IMR-90 (cell line): ENCODE measurements around the gene PDZRN3.

Source experiments
- MAZ ChIP-seq: IDR thresholded peaks from 2 replicates; pipeline ENCODE4 v1.6.1; 2012; ENCODE audit warnings: low read depth, mild to moderate bottlenecking, low read length, improper control_type of control experiment, moderate library complexity, borderline replicate concordance
- POLR2A ChIP-seq: IDR thresholded peaks from 2 replicates; pipeline ENCODE4 v1.6.1; 2012; ENCODE audit warnings: mild to moderate bottlenecking, low read depth, low read length
- RFX5 ChIP-seq: IDR thresholded peaks from 2 replicates; pipeline ENCODE4 v1.8.0; 2012; ENCODE audit warnings: low read depth, mild to moderate bottlenecking, low read length, moderate library complexity
- TF ChIP-seq, protein P1 (sequence below): conservative IDR thresholded peaks from 2 replicates; pipeline ENCODE4 v1.5.1; 2012; ENCODE audit warnings: mild to moderate bottlenecking, low read depth, low read length, improper control_type of control experiment

DNA sequence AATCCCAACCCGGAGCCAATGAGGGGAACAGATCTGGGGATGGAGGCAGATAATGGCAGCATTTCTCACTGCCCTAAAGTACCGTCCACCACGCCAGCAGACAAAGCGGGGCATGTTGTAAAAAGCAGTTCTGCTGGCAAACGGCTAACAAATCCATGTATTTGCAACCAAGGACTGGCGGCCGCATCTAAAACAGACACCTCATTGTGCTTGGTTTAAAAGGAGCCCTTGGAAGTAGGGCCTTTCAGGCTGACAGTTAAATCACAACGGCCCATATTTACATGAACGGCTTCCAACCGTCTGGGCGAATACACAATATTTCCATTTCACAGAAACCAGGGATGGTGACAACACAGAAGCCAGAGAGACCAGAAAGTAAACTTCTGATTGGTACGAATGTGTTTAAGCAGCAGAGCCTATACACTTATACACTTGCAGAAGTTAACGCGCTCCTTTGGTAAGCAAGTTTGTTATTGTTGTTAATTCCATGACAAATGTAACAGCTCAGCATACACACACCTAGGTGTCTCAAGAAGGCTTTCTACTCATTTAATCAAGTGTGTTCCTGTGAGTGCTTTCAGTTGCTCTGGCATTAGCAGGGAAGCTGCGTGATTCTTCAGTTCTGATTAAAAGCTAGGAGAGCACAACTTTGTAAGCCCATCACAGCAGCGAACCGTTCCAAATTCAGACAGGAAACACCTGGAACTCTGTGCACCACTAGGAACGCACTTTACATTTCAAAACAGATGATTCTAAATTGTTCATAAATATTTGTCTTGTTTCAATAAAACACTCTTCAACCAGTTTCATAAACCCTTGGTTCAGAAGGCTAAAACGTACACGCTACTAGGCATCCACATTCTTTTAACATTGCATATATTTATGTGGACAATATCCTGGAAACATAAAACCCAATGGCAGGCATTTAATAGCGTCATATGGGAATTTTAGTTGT, 112.9 kb downstream of the PDZRN3 start:
- TF ChIP-seq, protein P1, sequence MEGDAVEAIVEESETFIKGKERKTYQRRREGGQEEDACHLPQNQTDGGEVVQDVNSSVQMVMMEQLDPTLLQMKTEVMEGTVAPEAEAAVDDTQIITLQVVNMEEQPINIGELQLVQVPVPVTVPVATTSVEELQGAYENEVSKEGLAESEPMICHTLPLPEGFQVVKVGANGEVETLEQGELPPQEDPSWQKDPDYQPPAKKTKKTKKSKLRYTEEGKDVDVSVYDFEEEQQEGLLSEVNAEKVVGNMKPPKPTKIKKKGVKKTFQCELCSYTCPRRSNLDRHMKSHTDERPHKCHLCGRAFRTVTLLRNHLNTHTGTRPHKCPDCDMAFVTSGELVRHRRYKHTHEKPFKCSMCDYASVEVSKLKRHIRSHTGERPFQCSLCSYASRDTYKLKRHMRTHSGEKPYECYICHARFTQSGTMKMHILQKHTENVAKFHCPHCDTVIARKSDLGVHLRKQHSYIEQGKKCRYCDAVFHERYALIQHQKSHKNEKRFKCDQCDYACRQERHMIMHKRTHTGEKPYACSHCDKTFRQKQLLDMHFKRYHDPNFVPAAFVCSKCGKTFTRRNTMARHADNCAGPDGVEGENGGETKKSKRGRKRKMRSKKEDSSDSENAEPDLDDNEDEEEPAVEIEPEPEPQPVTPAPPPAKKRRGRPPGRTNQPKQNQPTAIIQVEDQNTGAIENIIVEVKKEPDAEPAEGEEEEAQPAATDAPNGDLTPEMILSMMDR = no peak
- TF ChIP-seq MAZ (no peak), POLR2A (no peak), RFX5 (no peak)
